GM19324 (cell line): Measurements from ENCODE around the gene LPP.

ENCODE experiments used
- ATAC-seq: cut with Tn5 transposase; IDR thresholded peaks from one replicate; pipeline ENCODE4 v1.9.1; 2021; ENCODE audit warnings: mild to moderate bottlenecking, moderate library complexity; ENCODE audit not compliant: unreplicated experiment, low FRiP score

LPP gene

DNA sequence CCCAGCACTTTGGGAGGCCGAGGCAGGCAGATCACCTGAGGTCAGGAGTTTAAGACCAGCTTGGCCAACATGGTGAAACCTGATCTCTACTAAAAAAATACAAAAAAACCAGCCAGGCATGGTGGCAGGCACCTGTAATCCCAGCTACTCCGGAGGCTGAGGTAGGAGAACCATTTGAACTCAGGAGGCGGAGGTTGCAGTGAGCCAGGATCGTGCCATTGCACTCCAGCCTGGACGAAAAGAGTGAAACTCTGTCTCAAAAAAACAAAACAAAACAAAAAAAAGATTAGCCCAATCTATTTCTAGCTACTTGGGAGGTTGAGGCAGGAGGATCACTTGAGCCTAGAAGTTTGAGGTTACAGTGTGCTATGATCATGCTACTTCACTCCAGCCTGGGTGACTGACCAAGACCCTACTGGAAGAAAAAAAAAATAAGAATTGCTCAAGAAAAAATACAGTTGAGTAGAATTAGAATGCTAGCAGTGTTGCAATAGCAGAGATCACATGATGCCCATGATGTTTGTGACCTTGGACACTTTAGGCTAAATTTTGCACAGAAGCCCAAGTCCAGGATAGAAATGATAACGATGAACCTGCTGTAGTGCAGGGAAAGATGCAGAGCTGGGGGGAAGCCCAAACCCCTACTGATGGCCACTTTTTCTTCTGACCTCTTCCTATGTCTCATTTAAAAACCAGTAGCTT, 162.2 kb downstream of the LPP start:
- no peak for ATAC-seq

DNA sequence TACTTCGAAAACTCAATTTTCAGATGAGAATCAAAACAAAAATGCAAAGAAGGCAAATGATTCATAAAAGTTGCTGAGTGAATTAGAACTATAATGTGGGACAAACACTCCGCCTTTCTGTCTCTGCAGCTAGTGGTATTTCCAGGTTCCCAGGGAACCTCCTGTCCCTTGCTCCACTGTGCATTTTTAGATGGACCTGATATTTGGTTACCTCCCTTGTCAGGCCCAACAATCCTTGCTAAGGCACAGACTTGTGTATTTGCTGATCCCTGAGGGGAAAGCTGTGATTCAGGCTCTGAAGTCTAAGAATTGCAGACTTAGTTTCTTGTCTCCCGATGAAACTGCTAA, 162.7 kb downstream of the LPP start:
- ATAC-seq, result no peak

DNA sequence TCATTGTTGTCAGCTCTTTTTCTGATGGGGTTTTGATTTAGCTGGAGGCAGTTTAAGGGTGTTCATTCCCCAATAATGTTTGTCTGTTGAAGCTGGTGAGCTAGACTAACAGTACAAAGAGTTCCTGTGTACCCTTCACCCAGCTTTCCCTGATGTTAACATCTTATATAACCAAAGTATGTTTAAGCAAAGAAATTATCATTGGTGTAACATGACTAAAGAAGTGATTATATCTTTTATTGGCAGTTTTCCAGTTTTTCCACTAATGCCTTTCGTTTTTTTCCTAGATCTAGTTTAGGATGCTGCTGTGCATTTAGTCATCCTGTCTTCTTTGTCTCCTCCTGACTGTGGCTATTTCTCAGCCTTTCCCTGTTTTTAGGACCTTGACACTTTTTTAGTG, 165.6 kb downstream of the LPP start:
- ATAC-seq, result no peak

DNA sequence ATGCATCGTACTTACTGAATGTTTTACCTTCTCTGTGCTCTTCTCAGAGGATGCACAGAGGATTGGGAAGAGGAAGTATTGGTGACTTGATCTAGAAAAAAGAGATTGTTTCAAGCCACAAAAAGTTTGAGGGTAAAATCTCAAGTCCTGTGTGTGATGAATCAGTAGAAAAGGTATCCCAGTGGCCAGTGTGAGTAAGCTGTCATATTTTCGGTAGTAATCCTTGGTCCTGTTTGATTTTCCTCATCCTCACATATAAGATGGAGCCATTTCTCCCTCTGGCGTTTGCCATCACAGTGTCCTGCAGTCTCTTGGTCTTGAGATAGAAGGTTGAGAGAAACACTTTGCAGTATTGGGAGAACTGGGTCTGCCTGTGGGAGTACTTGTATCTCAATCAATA, 166.8 kb downstream of the LPP start:
- ATAC-seq, result no peak

DNA sequence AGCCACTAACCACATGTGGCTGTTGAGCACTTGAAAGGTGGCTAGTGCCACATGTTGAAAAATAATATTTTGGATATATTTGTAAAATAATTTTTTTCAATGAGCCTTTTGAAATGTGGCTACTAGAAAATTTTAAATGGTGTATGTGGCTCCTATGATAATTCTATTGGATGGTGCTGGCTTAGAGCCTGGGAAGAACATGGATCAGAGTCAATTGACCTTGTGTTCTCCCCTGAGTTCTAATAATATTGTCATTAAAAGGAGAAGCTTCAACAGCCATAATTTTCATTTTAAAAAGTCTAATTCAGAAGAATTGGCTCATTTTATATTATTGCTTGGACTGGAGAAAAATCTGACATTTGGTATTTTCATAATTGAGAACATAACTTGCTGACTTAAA, 167.3 kb downstream of the LPP start:
- no peak for ATAC-seq

DNA sequence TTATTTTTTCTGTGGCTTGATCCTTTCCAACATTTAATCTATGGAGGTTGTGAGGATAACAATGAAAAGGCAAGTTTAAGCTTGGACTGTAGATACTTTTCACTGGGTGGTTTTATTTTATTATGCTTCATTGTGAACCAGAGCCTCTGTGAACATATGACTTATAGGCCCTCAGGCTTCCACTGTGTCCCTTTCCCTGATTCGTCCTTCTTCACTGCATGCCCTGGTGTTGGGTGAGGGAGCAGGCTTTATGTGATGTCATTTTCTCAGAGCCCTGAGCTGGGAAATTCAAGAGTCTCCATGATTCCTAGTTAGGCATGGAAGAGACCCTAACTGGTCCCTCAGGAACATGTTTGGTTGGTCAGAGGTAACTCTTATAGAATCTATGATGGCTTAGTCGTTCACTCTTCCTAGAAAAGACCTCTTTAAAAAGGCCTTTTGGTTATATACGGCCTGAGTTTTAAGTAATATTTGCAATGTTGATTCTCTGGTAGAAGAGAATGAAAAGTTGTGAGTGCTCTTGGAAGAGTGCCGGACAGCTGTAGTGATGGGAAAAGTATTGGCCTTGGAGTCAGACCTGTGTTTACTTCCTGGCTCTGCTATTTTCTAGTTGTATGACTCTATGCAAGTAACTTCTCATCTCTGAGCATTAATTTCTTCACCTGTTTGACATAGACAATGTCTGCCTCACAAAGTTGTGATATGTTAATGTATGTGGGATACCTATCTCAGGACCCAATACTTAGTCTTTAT, 168.4 kb downstream of the LPP start:
- ATAC-seq, result no peak

DNA sequence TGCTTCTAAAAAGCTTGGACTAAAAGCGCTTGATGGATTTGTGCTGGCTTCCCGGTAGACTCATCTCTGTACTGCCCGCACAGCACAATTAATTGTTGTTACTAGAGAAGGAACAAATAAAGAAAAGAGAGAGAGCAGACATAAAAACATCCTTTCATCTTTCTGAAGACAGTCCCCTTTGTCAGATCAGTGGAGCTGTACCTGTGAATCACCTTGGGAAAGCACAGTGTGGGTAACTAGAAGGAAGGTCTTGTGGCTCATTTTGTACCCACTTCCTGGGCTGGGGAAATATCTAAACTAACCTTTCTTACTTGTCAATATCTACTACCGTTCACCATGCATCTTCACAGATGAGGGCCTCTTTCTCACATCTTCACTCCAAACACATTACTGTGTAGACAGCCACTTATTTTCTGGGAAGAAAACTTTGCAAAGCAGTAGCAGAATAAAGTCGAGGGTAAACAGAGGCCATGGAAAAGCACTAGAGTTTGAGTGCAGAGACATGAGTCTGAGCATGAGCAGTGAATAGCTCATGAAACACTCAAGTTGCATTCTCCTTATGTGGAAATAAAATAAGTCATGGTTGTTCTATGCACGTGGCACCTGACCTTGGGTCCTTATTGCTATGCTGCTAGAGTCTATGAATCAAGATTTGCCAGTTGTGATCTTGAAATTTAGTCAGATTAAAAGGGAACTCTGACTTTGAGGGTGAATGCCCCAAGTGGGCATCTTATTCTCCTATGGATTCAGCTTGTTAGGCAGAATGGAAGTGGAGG, 169.3 kb downstream of the LPP start:
- ATAC-seq, result no peak

DNA sequence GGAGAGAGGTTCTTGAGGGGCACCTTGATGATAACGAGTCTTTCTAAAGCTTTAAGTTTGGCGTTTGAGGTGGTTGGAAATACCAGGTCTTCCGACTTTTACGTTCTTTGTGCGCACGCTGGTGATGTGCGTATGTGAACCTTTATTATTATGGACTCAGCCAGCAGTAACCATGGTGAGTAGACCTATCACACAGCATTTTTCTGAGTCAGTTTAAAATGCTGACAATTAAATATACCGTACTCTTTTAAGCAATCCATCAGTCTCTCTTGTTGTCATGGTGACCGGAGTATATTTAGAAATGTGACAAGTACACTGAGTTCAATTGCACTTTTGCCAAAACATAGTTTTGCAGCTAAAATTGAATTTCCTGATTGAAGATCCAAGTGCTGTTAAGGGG, 172.2 kb downstream of the LPP start:
- no peak for ATAC-seq

DNA sequence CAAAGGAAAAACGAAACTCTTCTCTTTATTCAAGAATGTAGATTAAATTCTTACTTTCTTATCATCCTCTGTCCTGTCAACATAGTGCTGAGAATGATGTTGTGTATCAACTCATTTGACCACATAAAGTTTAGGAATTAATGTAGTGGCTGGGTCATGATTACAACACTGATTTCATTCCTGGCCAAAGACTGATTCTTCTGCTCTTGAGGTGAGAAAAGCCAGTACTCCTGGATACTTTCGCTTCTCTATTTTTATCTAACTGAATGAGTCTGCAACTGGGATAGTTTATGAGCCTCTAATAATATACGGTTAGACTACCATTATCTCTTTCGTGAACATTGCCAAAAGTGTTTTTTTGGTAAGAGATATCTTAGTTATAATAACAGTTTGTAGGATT, 173.0 kb downstream of the LPP start:
- ATAC-seq, result no peak

DNA sequence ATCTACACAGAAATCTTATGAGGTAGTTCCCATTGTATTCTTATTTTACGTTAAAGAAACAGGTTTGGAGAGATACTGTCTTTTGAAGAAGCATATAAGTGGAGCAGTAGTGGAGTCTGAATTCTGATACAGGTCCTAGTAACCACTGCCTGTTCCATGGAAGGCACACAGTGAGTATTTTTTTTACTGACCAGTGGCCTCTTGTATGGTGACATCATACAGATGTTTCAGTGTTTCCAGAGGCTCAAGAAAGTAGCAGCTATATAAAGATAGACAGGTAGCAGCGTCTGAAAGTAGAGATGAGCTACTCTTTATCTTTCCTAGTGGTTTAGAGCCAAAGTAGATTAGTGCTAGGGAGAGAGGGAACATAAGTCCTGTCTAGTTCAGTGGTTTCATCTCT, 173.5 kb downstream of the LPP start:
- ATAC-seq, result no peak

DNA sequence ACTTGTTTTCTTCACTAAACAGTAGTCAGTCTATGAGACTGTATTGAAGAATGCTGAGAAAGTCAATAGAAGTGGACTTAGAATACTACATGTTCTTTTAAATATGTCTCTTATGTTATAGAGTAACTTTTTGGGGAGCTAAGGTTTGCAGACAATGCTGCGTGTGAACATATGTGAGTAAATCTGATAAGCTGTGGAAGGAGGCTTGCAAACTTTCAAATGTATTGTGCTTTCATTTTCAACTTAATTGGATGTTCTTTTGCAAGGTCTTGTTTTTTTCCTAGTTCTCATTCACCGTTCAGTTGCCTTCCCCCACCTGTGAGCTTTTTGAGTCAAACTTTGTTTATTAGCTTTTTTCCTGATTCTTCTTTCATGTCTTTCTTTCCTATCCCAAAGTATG, 176.2 kb downstream of the LPP start:
- ATAC-seq, result no peak

DNA sequence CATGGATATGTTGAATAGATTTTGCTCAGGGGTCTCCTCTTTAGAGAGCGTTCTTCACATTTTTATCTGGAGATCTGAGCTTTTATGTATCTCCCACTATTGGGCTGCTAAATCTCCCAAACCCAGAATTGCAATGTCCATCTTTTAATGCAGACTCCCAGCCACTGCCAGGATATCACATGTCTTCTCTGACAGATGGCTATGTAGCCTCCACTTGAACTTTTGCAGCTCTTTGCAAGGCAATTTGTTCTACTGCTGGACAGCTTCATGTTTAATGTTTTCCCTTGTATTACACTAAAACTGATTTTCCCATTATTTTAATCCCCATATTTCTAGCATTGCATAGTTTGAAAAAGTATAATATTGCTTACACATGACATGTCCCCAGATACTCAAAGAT, 177.2 kb downstream of the LPP start:
- no peak for ATAC-seq

DNA sequence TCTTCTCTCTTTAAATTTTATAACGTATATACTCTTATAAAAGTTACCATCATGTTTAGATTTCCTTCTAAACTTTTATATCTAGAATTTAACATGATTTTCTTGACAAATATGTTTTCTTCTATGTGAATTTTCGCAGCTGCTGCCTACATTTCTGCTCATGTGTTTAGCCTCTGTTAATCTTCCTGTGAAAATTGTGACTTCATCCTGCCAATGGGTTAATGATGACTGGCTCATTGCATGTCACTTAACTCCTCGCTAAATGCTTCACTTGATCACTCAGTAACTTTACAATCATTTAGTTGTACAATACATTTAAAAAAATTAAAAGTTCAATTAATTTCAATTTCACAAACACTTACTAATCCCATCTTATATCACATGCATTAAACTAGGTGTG, 178.1 kb downstream of the LPP start:
- ATAC-seq, result no peak

DNA sequence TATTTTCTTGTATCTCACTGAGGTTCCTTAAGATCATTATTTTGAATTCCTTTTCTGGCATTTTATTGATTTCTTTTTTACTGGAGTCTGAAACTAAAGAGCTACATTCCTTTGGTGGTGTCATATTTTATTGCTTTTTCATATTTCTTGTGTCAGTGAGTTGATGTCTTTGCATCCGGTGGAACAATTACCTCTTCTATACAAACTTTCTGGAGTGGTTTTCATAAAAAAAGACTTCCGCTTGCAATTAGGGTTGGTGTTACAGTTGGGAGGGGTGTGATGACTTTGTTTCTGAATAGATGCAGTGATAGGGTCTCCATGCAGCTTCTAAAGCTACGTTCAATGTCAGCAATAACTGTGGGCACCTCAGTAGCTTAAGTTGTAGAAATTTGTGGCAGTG, 181.7 kb downstream of the LPP start:
- no peak for ATAC-seq

DNA sequence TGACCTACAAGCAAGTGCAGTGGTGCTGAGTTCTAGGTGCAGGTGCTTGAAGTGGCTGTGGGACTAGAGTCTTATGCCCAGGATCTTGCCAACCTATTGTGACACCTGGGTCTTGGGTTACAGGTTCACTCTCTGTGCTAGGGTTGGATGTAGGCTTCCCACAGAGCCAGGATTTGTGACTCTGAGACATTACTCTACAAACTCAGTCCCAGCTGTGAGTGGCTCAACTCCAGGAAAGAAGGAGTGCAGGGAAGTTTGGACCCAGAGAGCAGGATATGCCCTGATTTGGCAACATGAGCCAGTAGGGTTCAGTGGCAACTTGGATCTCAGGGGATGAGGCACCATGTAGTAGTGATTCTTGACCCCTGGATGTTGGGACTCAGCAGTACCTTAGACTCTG, 182.2 kb downstream of the LPP start:
- ATAC-seq, result no peak

DNA sequence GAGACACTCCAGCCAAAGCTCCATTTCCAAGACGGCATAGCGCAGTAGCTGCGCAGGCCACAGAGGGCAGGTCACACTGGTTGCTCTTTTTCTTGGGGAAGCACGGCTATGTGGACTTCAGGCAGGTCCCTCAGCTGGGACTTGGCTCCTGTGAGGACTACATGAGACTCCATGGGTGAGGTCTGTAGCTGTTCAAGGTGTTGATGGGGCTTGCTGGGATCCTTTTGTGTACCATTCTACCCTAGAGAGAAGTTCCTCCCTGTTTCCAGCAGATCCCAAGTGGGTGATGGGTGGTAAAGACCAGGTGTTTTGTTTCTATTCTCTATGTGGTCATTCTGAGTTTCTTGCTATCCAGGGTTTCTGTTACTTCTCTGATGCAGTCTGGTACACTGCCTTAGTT, 183.3 kb downstream of the LPP start:
- ATAC-seq, result no peak

DNA sequence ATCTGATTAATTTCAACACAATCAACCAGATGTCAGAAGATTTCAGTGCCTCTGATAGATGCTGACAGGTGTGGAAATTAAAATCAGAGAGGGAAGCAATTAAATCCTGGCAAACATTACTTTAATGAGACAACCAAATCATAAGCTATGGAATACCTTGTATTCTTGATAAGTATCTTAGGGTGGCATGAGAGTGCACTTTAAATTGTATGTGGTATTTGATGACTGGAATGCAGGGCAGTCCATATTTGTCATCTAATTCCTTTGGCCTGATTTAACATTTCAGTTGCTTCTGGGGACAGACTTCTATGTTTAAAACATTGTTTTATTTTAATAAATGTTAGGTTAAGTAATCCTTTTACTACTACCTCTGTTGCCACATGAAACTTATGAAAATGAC, 184.1 kb downstream of the LPP start:
- ATAC-seq, result no peak

DNA sequence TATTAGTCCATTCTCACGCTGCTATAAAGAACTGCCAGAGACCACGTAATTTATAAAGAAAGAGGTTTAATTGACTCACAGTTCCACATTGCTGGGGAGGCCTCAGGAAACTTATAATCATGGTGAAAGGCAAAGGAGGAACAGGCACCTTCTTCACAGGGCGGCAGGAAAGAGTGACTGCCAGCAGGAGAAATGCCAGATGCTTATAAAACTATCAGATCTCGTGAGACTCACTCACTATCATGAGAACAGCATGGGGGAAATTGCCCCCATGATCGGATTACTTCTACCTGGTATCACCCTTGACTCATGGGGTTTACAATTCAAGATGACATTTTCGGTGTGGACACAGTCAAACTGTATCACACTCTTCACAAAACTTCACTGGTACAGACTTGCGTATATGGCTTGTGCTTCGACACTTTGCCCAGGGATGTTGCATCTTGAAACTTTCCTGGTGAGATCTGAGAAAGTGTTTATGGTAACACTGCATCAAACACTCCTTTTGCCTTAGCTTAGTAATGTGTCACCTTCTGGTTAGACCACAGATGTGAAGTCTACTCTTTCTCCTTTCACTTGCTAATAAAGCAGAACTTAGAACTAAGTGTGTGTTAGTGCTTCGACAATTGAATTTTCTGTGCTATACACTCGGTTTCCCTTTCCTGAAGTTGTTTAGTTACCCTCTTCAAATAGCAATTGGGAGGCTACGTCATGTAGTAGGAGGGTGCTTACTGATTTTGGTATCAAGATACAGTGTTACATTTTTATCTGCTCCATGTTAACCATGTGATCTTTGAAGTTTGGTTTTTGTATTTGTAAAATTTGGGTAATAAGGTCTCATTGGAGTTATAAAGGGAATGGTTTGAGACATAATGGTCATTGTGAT, 185.7 kb downstream of the LPP start:
- ATAC-seq, result no peak

DNA sequence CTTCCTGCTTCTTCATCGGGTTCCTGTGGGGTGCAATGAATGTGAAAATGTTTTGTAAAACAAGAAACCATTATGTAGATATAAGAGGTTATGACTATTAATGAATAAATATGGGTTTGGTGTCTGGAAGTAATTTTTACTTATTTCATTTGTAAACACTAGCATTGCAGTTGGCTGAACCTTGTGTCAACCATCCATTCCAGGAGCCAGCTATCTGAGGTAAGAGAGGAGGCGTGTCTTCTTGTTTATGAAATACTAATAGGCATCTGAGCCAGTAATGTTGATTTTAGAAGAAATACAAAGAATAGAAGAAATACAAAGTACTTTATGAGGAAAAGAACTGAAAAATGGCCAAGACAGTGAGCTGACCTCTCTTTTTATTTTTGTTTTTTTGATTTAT, 187.5 kb downstream of the LPP start:
- ATAC-seq, result no peak

DNA sequence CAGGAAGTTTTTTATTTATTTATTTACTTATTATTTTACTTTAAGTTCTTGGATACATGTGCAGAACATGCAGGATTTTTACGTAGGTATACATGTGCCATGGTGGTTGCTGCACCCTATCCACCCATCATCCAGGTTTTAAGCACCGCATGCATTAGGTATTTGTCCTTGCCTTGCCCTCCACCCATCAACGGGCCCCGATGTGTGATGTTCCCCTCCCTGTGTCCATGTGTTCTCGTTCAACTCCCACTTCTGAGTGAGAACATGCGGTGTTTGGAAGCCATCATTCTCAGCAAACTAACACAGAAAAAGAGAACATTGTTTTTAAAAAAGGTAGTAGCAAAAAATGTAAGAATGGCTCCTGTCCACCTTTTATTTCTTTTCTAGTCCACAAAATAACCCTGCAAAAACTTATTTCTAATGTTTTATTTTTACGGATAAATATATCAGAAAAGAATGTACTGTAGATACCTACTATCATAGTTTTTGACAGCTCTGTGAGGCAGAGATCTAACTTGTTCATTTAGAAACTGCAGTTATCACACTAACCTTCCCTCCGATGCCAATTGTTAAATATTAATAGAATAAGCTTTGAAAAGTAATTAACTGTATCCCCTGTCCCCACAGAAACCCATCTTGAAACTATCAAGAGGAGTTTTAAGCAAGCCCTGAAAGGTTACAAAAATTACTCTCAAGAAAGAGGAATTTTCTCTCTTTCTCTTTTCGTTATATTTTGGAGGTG, 189.2 kb downstream of the LPP start:
- ATAC-seq, result no peak
